ENCODE measurements around the gene MIA.
"Not testable (repeated sequence)": the region's sequence is repeated elsewhere in the genome, so short reads cannot be mapped to it uniquely, and the experiment has no call there.

The MIA gene
- long read RNA-seq = 0 reads

DNA sequence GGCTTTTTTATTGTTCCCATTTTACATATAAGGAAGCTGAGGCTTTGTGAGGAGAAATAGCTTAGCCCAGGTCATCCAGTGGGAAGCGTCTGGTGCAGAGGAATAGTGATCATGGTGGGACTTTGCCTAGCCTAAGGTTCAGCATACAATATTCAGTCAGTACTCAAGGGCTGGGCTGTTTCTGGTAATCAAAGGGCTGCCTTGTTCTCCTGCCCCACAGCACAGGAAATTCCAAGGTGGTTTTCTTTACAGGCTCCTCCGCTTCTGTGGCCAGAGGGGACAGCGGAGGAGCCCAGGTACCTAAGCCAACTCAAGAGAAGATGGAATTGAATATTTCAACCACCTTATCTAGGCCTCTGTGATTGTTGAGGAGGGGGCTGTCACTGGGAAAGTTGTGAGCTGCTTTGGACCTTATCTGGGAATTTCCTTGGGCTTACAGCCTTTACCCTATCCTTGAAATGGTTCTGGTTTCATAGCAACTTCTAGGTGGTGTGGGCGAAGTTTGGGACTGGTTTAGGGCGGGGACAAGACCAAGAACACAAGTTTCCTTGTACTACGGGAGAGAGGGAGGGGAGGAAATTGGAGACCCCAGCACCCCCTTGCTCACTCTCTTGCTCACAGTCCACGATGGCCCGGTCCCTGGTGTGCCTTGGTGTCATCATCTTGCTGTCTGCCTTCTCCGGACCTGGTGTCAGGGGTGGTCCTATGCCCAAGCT lies at the start of gene MIA:
MIA (plus strand) TSS at position 606 of the 716 bp plus-strand sequence; CDS start at position 628, 22 bp downstream.
- TF ChIP-seq SPI1 (IDR thresholded peaks at IDR 0.05; ENCODE audit: borderline replicate concordance, low read depth) = no peak
- TF ChIP-seq, protein P1, sequence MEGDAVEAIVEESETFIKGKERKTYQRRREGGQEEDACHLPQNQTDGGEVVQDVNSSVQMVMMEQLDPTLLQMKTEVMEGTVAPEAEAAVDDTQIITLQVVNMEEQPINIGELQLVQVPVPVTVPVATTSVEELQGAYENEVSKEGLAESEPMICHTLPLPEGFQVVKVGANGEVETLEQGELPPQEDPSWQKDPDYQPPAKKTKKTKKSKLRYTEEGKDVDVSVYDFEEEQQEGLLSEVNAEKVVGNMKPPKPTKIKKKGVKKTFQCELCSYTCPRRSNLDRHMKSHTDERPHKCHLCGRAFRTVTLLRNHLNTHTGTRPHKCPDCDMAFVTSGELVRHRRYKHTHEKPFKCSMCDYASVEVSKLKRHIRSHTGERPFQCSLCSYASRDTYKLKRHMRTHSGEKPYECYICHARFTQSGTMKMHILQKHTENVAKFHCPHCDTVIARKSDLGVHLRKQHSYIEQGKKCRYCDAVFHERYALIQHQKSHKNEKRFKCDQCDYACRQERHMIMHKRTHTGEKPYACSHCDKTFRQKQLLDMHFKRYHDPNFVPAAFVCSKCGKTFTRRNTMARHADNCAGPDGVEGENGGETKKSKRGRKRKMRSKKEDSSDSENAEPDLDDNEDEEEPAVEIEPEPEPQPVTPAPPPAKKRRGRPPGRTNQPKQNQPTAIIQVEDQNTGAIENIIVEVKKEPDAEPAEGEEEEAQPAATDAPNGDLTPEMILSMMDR (IDR thresholded peaks at IDR 0.05; ENCODE audit: insufficient read depth, low read length) = no peak
- TF ChIP-seq GABPA (IDR thresholded peaks at IDR 0.05; ENCODE audit: low read depth) = no peak
- no peak for TF ChIP-seq POLR2AphosphoS5 (IDR thresholded peaks at IDR 0.05; ENCODE audit: low read depth)
- no peak for TF ChIP-seq REST (IDR thresholded peaks at IDR 0.05; ENCODE audit: insufficient replicate concordance, low read depth)
- Histone ChIP-seq H3K27me3 (ENCODE audit: insufficient read depth, poor library complexity, severe bottlenecking) (no peaks in the 10 kb centered on the region), H3K4me3 (replicated peaks; ENCODE audit: insufficient read depth, low read length) (no peak within 1 kb of the TSS), H3K27ac (replicated peaks) (no peak within 1 kb of the TSS)
- no peak for DNase-seq (ENCODE audit: low read depth in 1 of 2, low spot score in 1 of 2)

- H3K27ac ChIP-seq (replicated peaks) = no peak overlapping the region
- no peak for TF ChIP-seq GABPA (IDR thresholded peaks at IDR 0.05; ENCODE audit: low read depth)
- TF ChIP-seq REST (IDR thresholded peaks at IDR 0.05; ENCODE audit: insufficient replicate concordance, low read depth) = no peak
- TF ChIP-seq, protein P1 (IDR thresholded peaks at IDR 0.05; ENCODE audit: insufficient read depth, low read length) = no peak
- TF ChIP-seq POLR2AphosphoS5 (IDR thresholded peaks at IDR 0.05; ENCODE audit: low read depth) = no peak
- no peak for TF ChIP-seq SPI1 (IDR thresholded peaks at IDR 0.05; ENCODE audit: borderline replicate concordance, low read depth)
- no peak for DNase-seq (ENCODE audit: low read depth in 1 of 2, low spot score in 1 of 2)
- H3K27me3 ChIP-seq (ENCODE audit: insufficient read depth, poor library complexity, severe bottlenecking) = no peaks in the 10 kb centered on the region
- H3K4me3 ChIP-seq (replicated peaks; ENCODE audit: insufficient read depth, low read length) = no peak overlapping the region
These were observed 49.0 kb upstream of the MIA start for GRCh38 chr19:40726279-40726678.

DNA sequence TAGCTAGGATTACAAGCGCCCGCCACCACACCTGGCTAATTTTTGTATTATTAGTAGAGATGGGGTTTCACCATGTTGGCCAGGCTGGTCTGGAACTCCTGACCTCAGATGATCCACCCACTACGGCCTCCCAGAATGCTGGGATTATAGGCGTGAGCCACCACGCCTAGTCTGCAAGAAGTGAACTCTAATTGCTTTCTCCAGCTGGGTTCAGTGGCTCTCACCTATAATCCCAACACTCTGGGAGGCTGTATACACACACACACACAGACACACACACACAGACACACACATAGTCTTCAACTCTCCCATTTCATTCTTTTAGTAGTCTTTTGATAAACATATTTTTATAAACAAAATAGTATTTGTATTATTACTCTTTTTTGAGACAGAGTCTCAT lies 45.3 kb upstream of the MIA start:
- not testable (repeated sequence) for H3K27me3 ChIP-seq (ENCODE audit: insufficient read depth, poor library complexity, severe bottlenecking); DNase-seq (ENCODE audit: low read depth in 1 of 2, low spot score in 1 of 2); H3K4me3 ChIP-seq (replicated peaks; ENCODE audit: insufficient read depth, low read length); H3K27ac ChIP-seq (replicated peaks)

- not testable (repeated sequence) for H3K27me3 ChIP-seq (ENCODE audit: insufficient read depth, poor library complexity, severe bottlenecking); DNase-seq (ENCODE audit: low read depth in 1 of 2, low spot score in 1 of 2); H3K27ac ChIP-seq (replicated peaks); H3K4me3 ChIP-seq (replicated peaks; ENCODE audit: insufficient read depth, low read length)
These were observed 43.0 kb upstream of the MIA start for GRCh38 chr19:40732304-40732703.

- DNase-seq (ENCODE audit: low read depth in 1 of 2, low spot score in 1 of 2) = no peak
- H3K27me3 ChIP-seq (ENCODE audit: insufficient read depth, poor library complexity, severe bottlenecking) = no peaks in the 10 kb centered on the region
- no peak overlapping the region for H3K4me3 ChIP-seq (replicated peaks; ENCODE audit: insufficient read depth, low read length)
- no peak overlapping the region for H3K27ac ChIP-seq (replicated peaks)
- no peak for TF ChIP-seq GABPA (IDR thresholded peaks at IDR 0.05; ENCODE audit: low read depth)
- TF ChIP-seq, protein P1 (IDR thresholded peaks at IDR 0.05; ENCODE audit: insufficient read depth, low read length) = no peak
- TF ChIP-seq REST (IDR thresholded peaks at IDR 0.05; ENCODE audit: insufficient replicate concordance, low read depth) = no peak
- TF ChIP-seq SPI1 (IDR thresholded peaks at IDR 0.05; ENCODE audit: borderline replicate concordance, low read depth) = no peak
- TF ChIP-seq POLR2AphosphoS5 (IDR thresholded peaks at IDR 0.05; ENCODE audit: low read depth) = no peak
These were observed 42.2 kb upstream of the MIA start for GRCh38 chr19:40733149-40733548.

All from HL-60 (cell line).